Smooth muscle cell (in vitro differentiated cells): ENCODE measurements around the gene KRTAP9-8. TPM values are rescaled to one million over a fixed set of nuclear protein-coding genes. Genes with fewer than 3 reads are reported as not detected.
"Not testable (repeated sequence)": the region's sequence is repeated elsewhere in the genome, so short reads cannot be mapped to it uniquely, and the experiment has no call there.

ENCODE experiments used
- DNase-seq: peaks from one replicate; lab custom pipeline; 2025; ENCODE audit not compliant: unreplicated experiment; lab: John Stamatoyannopoulos, UW
- H2AFZ ChIP-seq: fragments of 200-600 bp; sonication (generic); 2 replicates; pipeline ENCODE4 v1.6.0; 2016; ENCODE audit warnings: antibody characterized with exemption, low read depth, mild to moderate bottlenecking
- H3F3A ChIP-seq: fragments of 200-600 bp; sonication (generic); 2 replicates; pipeline ENCODE4 v1.6.0; 2017; ENCODE audit warnings: antibody characterized with exemption, low read depth
- H3K27ac ChIP-seq: fragments of 200-600 bp; sonication (generic); 2 replicates; pipeline ENCODE4 v1.5.1; 2016; ENCODE audit warnings: low read depth, mild to moderate bottlenecking
- H3K27me3 ChIP-seq: fragments of 200-600 bp; sonication (generic); 2 replicates; pipeline ENCODE4 v1.6.1; 2016; ENCODE audit warnings: low read depth, mild to moderate bottlenecking
- H3K36me3 ChIP-seq: fragments of 200-600 bp; sonication (generic); 2 replicates; pipeline ENCODE4 v1.5.1; 2016; ENCODE audit warnings: low read depth
- H3K4me1 ChIP-seq: fragments of 200-600 bp; sonication (generic); 2 replicates; pipeline ENCODE4 v1.5.1; 2016; ENCODE audit warnings: low read depth
- H3K4me2 ChIP-seq: fragments of 200-600 bp; sonication (generic); 2 replicates; pipeline ENCODE4 v1.6.0; 2016; ENCODE audit warnings: mild to moderate bottlenecking
- H3K4me3 ChIP-seq: fragments of 200-600 bp; sonication (generic); 2 replicates; pipeline ENCODE4 v1.5.1; 2016; ENCODE audit warnings: mild to moderate bottlenecking
- H3K79me2 ChIP-seq: fragments of 200-600 bp; sonication (generic); 2 replicates; pipeline ENCODE4 v1.6.0; 2016; ENCODE audit warnings: low read depth, mild to moderate bottlenecking
- H3K9ac ChIP-seq: fragments of 200-600 bp; sonication (generic); 2 replicates; pipeline ENCODE4 v1.6.0; 2016; ENCODE audit warnings: low read depth
- H3K9me3 ChIP-seq: fragments of 200-600 bp; sonication (generic); replicated peaks from 2 replicates; pipeline ENCODE4 v1.5.1; 2016; ENCODE audit warnings: low read depth
- H4K20me1 ChIP-seq: fragments of 200-600 bp; sonication (generic); 2 replicates; pipeline ENCODE4 v1.6.0; 2016; ENCODE audit warnings: low read depth
- CTCF ChIP-seq: fragments of 200-600 bp; sonication (generic); IDR thresholded peaks from 2 replicates; pipeline ENCODE4 v1.5.1; 2017; ENCODE audit warnings: borderline replicate concordance, mild to moderate bottlenecking, antibody characterized with exemption; ENCODE audit not compliant: insufficient read depth, poor library complexity, severe bottlenecking
- WGBS: methylation state at CpG from one replicate; pipeline ENCODE4 v1.1.7; 2016; ENCODE audit warnings: low lambda C conversion rate; 5-methylcytosine and 5-hydroxymethylcytosine counted together
- polyA plus RNA-seq: library from polyadenylated mRNA; unstranded; fragments of >200 nt; fragmentation: Nextera tagmentation; extraction: Ambion mirVana; gene quantifications from 2 replicates; pipeline ENCODE4 v1.2.1, GENCODE V29; 2016
- total RNA-seq: library from RNA; depleted of rRNA; stranded (reverse); fragments of >200 nt; gene quantifications from 2 replicates; pipeline ENCODE4 v1.2.3, GENCODE V29; 2014

KRTAP9-8 gene
- total RNA-seq (not detected in 2 replicates), polyA plus RNA-seq (not detected in 2 replicates)

GRCh38 chr17:41237949-41238437 lies at the start of gene KRTAP9-8:
TSS of gene KRTAP9-8 (plus strand) at chr17:41237999. CDS start at chr17:41238052, 53 bp downstream.
- H3K79me2 ChIP-seq, H2AFZ ChIP-seq, H3K9me3 ChIP-seq, H3K36me3 ChIP-seq, H3K4me3 ChIP-seq, DNase-seq, H3K4me2 ChIP-seq, H3K27ac ChIP-seq, H4K20me1 ChIP-seq, H3F3A ChIP-seq, H3K4me1 ChIP-seq, H3K9ac ChIP-seq: not testable (repeated sequence)
- peaks cover 20% of the 10 kb centered on the region for H3K27me3 ChIP-seq
- WGBS, result 48% methylated on average over 3 of the region's 3 CpGs

- H3K36me3 ChIP-seq, H3K4me1 ChIP-seq, H3K27me3 ChIP-seq, H3K4me2 ChIP-seq, H3K79me2 ChIP-seq, H3K9ac ChIP-seq, H3K4me3 ChIP-seq, H2AFZ ChIP-seq, H3K27ac ChIP-seq, H3F3A ChIP-seq, H4K20me1 ChIP-seq, H3K9me3 ChIP-seq, DNase-seq: not testable (repeated sequence)
- WGBS, result 80% methylated on average over 1 of the region's 1 CpG
These were observed 47.9 kb upstream of the KRTAP9-8 start, which contains the start of gene KRTAP9-1 for GRCh38 chr17:41189837-41190318. TSS of gene KRTAP9-1 (plus strand) at chr17:41189887. CDS start at chr17:41189887, 0 bp downstream.

GRCh38 chr17:41190328-41190727 lies 47.5 kb upstream of the KRTAP9-8 start:
- no peak for TF ChIP-seq CTCF
- H3K4me1 ChIP-seq, result no peaks in the 10 kb centered on the region
- H3K9me3 ChIP-seq, result no peaks in the 10 kb centered on the region
- no peaks in the 10 kb centered on the region for H4K20me1 ChIP-seq
- WGBS, result 85% methylated on average over 3 of the region's 3 CpGs
- no peaks in the 10 kb centered on the region for H3F3A ChIP-seq
- no peak overlapping the region for H3K4me2 ChIP-seq
- H3K4me3 ChIP-seq, result no peak overlapping the region
- H2AFZ ChIP-seq, result no peak overlapping the region
- H3K27me3 ChIP-seq, result peaks cover 9% of the 10 kb centered on the region
- H3K27ac ChIP-seq, result no peak overlapping the region
- H3K9ac ChIP-seq, result no peak overlapping the region
- DNase-seq, result no peak
- H3K36me3 ChIP-seq, result no peaks in the 10 kb centered on the region
- no peaks in the 10 kb centered on the region for H3K79me2 ChIP-seq

- Histone ChIP-seq H3F3A (no peaks in the 10 kb centered on the region), H3K9ac (no peak overlapping the region), H4K20me1 (no peaks in the 10 kb centered on the region), H3K4me2 (no peak overlapping the region), H3K36me3 (no peaks in the 10 kb centered on the region), H3K27me3 (no peaks in the 10 kb centered on the region), H2AFZ (no peak overlapping the region), H3K27ac (no peak overlapping the region), H3K9me3 (peaks cover 3% of the 10 kb centered on the region), H3K4me1 (no peaks in the 10 kb centered on the region), H3K4me3 (no peak overlapping the region), H3K79me2 (no peaks in the 10 kb centered on the region)
- no peak for TF ChIP-seq CTCF
- WGBS, result 58% methylated on average over 1 of the region's 1 CpG
- no peak for DNase-seq
These were observed 41.7 kb upstream of the KRTAP9-8 start for GRCh38 chr17:41196068-41196467.
